GOT3 (cell line): ENCODE measurements around the gene CCL21.
"Not testable (repeated sequence)": the region's sequence is repeated elsewhere in the genome, so short reads cannot be mapped to it uniquely, and the experiment has no call there.

ENCODE experiments used
- DNase-seq: peaks from one replicate; lab custom pipeline; 2025; ENCODE audit warnings: mixed read lengths; lab: John Stamatoyannopoulos, UW

CCL21 gene, protein sequence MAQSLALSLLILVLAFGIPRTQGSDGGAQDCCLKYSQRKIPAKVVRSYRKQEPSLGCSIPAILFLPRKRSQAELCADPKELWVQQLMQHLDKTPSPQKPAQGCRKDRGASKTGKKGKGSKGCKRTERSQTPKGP

DNA sequence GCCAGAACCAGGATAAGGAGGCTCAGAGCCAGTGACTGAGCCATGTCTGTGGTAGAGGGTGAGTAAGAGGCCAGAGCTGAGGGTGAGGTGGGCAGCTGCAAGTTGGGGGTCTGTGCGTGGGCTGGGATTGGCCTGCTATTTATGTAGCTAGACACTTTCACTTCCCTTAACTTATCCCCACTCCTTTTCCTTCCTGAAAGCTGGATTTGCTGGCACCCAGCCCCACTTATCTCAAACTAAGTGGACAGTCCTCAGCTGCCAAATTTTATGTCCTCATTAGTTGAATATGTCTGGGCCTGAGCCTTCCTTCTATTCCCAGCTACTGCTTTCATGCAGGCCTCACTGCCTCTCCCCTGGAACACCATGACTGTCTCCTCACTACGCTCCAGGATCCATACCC, at the start of gene CCL21:
Gene CCL21, minus strand, starts transcription at position 114 of the 400 bp plus-strand sequence. Its CDS starts 70 bp downstream, at position 44.
- DNase-seq: no peak

GRCh38 chr9:34759432-34760134, 49.6 kb upstream of the CCL21 start:
- DNase-seq: no peak

- DNase-seq: not testable (repeated sequence)
These were observed 40.4 kb upstream of the CCL21 start for GRCh38 chr9:34750320-34750719.

GRCh38 chr9:34746526-34746925, 36.6 kb upstream of the CCL21 start:
- no peak for DNase-seq

DNA sequence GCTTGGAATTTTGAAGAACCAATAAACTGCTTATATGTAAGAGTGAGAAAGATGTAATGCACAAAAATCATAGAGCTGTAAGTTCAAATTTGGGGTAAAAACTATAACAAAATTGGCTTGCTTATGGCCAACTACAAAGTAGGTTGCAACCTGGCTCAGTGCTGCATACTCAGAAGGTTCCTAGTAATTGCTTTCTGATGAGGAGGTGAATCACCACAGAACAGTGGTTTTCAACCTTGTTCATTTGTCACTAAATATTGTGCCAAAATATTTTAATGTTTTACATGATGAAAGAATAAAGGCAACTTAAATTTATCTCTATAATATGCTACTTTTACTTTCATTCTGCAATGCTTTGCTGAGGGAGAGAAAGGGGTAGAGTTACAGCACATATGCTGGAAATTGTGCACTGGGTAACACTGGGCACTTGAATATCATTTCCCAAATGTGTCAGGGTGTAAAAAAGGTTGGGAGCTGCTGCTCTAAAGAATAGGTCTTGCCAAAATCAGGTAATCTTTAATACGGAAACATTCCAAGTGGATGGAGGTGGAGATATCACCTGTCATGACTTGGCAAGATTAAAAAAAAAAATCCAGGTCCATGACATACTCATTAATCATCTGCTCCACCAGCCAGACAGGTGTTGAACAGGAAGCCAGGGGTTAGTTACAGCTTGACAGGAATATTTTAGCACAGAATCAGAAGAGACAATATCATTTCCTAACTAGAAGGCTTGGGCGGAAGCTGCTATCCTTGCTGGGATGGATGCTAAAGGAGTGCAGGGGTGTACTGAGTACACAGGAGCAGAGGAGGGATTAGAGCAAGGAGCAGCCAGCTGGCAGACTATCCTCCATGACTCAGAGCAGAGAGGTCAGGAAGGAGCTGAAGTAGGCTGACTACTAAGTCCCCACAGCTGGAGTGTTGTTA, 34.6 kb upstream of the CCL21 start:
- DNase-seq: no peak

- DNase-seq: no peak
These were observed 32.8 kb upstream of the CCL21 start for GRCh38 chr9:34742710-34743109.

DNA sequence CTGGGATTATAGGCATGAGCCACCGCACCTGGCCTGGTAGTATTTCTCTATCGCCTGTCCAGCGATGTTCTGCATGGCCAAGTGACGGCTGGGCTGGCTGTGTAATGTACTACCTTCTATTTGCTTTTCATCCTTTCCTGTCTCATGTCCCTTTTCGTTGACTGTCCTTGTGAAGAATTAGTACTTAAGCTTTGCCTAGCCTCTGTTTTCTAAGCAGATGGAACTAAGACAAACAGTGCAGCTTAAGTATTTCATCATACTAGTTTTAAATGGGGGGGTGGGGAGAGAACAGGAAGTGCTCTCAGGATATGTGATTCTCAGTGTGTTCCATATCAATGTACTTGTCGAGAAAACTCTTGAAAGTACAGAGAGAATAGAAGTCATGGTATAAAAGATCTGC, 31.7 kb upstream of the CCL21 start:
- no peak for DNase-seq

- not testable (repeated sequence) for DNase-seq
These were observed 30.2 kb upstream of the CCL21 start for GRCh38 chr9:34740176-34740575.

- no peak for DNase-seq
These were observed 27.8 kb upstream of the CCL21 start for GRCh38 chr9:34737677-34738260.

DNA sequence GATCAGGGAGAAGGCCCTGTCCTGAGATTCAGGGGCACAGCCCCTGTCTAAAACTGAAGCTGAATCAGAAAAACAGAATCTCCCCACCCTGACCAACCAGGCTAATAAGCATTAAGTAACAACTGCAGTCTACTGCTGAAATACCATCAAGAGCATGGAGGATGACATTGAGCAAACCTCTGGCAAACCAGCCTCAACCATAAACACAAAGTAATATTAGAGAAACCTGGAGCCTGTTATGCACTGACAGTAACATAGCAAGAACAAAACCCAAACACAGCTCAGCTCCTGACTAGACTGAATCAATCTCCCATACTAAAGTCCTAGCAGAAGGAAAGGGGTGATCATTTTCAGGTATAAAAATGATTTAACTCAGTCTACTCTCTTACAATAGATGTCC, 24.8 kb upstream of the CCL21 start:
- no peak for DNase-seq

DNA sequence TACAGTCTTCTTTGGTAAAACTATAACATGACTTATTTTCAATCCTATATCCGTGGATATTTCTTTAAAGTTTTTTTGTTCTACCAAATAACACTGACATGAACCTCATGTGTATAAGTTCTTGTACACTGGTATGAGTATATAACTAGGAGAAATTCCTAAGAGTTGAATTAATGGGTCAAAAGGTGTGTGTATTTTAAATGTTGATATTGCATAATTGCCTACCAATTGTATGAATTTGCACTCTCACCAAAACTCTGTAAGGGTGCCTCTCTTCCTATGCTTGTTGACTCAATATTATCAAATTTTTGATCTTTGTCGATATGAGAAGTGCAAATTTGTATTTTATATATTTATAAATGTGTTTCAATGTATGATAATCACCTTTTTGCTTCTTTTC, 22.9 kb upstream of the CCL21 start:
- no peak for DNase-seq

GRCh38 chr9:34732478-34732877, 22.5 kb upstream of the CCL21 start:
- DNase-seq: no peak

GRCh38 chr9:34723141-34723540, 13.2 kb upstream of the CCL21 start:
- no peak for DNase-seq

GRCh38 chr9:34719769-34720025, 9.8 kb upstream of the CCL21 start:
- not testable (repeated sequence) for DNase-seq

DNA sequence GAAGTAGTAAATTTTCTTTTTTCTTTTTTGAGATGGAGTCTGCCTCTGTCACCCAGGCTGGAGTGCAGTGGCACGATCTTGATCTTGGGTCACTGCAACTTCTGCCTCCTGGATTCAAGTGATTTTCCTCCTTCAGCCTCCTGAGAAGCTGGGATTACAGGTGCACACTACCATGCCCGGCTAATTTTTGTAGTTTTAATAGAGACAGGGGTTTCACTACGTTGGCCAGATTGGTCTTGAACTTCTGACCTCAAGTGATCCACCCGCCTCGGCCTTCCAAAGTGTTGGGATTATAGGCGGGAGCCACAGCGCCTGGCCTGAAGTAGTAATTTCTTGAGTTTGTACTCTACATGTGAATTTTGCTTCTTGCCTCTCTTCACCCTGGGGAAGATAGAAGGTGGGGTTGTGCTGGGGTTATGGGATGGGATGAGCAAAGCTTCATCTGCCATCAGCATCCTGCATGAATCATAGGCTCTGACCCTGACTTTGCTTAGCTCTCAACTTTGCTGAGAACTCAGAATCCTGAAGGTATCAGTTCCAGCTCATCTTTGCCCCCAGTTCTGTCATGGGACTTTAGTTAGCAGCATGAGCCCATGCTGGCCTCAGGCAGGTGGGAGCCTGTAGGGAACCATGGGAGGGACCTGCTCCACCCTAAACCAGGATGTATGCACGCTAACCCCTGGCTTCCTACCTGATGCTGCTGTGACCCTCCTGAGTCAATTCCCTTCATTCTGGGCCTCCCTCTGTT, 9.3 kb upstream of the CCL21 start:
- DNase-seq: no peak

- no peak for DNase-seq
These were observed 8.2 kb upstream of the CCL21 start for GRCh38 chr9:34717996-34718614.

DNA sequence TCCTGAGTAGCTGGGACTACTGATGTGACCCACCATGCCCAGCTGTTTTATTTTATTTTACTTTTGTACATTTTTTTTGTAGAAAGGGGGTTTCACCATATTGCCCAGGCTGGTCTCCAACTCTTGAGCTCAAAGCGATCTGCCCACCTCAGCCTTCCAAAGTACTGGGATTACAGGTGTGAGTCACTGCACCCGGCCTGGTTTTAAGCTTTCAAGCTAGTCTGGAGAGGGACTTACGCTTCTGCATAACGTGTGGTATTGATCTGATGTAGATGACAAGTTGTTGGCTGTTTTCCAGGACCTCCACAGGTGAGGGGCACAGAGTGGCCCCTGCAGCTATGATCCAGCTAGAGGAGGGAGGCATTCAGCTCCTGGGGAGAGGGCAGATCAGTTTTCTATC, 6.8 kb upstream of the CCL21 start:
- DNase-seq: no peak

- no peak for DNase-seq
These were observed 5.8 kb upstream of the CCL21 start for GRCh38 chr9:34715639-34716215.

GRCh38 chr9:34714007-34714406, 4.1 kb upstream of the CCL21 start:
- no peak for DNase-seq

DNA sequence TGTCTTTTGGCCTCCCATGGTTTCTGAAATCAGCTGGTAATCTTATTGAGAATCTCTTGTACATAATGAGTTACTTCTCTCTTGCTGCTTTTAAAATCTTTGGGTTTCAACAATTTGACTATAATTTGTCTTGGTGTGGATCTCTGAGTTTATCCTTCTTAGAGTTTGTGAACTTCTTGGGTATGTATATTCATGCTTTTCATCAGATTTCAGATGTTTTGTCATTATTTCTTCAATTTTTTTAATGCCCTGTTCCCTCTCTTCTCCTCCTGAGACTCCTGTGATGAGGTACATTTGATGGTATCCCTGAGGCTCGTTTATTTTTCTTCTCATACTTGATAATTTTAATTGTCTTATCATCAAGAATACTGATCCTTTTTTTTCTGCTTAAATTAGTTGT, 2.2 kb upstream of the CCL21 start:
- no peak for DNase-seq
